Fibroblast of lung (primary cell): ENCODE data around the gene TFDP2.

Experiments used
- EZH2 ChIP-seq: IDR thresholded peaks from 2 replicates; pipeline ENCODE4 v1.5.1; 2012; ENCODE audit warnings: low read length, control low read depth, mild to moderate bottlenecking; ENCODE audit errors: missing control alignments
- TF ChIP-seq, protein P1 (sequence below), 2 donors: IDR thresholded peaks in 1 of 2; conservative IDR thresholded peaks in 1 of 2; 1 replicate in 1 of 2; 2 replicates in 1 of 2; pipeline ENCODE4 v1.5.1; 2011 to 2012; ENCODE audit warnings: low read length in 2 of 2, control low read depth in 1 of 2, inconsistent platforms in 1 of 2, low read depth in 1 of 2, mild to moderate bottlenecking in 1 of 2

GRCh38 chr3:141959589-141960554 is 189.5 kb downstream of the TFDP2 start:
- TF ChIP-seq, protein P1, sequence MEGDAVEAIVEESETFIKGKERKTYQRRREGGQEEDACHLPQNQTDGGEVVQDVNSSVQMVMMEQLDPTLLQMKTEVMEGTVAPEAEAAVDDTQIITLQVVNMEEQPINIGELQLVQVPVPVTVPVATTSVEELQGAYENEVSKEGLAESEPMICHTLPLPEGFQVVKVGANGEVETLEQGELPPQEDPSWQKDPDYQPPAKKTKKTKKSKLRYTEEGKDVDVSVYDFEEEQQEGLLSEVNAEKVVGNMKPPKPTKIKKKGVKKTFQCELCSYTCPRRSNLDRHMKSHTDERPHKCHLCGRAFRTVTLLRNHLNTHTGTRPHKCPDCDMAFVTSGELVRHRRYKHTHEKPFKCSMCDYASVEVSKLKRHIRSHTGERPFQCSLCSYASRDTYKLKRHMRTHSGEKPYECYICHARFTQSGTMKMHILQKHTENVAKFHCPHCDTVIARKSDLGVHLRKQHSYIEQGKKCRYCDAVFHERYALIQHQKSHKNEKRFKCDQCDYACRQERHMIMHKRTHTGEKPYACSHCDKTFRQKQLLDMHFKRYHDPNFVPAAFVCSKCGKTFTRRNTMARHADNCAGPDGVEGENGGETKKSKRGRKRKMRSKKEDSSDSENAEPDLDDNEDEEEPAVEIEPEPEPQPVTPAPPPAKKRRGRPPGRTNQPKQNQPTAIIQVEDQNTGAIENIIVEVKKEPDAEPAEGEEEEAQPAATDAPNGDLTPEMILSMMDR (conservative IDR thresholded peaks at IDR 0.05 in 1 of 2, IDR thresholded peaks at IDR 0.05 in 1 of 2; ENCODE audit: low read depth in 1 of 2, low read length in 2 of 2) = no peak
- no peak for TF ChIP-seq EZH2
